Cardiac fibroblast (primary cell): ENCODE results near the gene CTRB2.
"Not testable (repeated sequence)": the region's sequence is repeated elsewhere in the genome, so short reads cannot be mapped to it uniquely, and the experiment has no call there.

Experiments
- DNase-seq, 2 donors: peaks; one replicate each; pipeline versions ENCODE4 v3.0.0 to v3.0.0-alpha.2; 2010; ENCODE audit warnings: low read depth in 2 of 2
- H3K4me3 ChIP-seq, 2 donors: replicated peaks in 1 of 2; 1 replicate in 1 of 2; 2 replicates in 1 of 2; pipeline ENCODE4 v1.5.1; 2011; ENCODE audit warnings: low read depth in 2 of 2, low read length in 2 of 2, mild to moderate bottlenecking in 2 of 2, moderate library complexity in 1 of 2
- CTCF ChIP-seq: IDR thresholded peaks from one replicate; pipeline ENCODE4 v1.5.1; 2011; ENCODE audit warnings: low read depth, mild to moderate bottlenecking, low read length, inconsistent platforms

Gene CTRB2

DNA sequence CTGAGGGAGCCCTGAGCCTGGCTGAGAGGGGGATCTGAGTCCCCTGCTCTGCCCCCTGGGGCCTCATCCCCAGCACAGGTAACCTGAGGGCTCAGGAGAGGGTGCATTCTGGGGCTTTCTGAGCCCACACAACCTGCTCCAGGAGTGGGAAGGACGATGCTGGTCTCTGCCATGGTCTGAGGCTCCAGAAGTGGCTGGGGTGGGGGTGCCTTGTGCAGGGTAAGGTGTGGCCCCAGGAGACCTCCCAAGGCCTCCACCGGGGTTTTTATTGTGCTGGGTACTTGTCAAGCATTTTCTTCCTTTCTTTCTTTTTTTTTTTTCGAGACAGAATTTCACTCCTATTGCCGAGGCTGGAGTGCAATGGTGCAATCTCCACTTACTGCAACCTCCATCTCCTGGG, 12.1 kb upstream of the CTRB2 start:
- no peak for TF ChIP-seq CTCF
- no peak for DNase-seq
- H3K4me3 ChIP-seq: no peak overlapping the region

DNA sequence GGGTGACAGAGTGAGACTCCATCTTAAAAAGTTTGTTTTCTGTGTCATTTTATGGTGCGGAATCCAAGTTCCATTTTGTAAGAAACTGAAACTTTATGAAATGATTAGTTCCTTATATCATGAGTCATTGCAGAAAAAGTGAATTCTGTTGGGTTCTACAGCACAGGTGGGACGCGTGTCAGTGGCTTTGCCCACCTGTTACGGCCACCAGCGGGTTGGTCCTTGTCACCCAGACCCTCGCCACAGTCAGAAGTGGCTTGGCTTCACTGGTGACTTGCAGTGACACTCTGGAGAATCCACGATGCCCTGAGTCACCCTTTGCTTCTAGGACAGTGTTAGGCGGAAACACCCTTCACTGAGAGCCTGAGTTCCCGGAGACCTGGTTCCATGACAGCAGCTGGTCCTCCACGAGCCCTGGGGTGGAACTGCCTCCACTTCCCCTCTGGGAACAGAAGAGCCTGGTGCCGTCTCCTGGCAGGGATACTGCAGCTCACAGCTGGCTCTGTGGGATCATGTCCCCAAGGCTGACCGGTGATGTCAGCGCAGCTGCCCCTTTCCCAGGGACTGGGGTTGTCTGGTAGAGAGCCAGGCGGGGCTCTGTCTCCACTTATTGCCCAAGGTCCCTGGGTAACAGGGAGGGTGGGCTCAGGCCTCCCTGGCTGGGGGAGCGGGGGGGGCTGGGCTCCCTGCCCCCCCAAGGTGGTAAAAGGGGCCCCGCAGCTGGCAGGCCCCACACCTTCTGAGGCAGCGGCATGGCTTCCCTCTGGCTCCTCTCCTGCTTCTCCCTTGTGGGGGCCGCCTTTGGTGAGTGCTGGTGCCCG, 11.5 kb upstream of the CTRB2 start, which contains the start of gene CTRB1:
Gene CTRB1, plus strand, starts transcription at position 733 of the 821 bp plus-strand sequence. Its CDS starts 20 bp downstream, at position 753.
- TF ChIP-seq CTCF: no peak
- H3K4me3 ChIP-seq: no peak within 1 kb of the TSS
- no peak for DNase-seq

- DNase-seq: no peak
- H3K4me3 ChIP-seq: no peak overlapping the region
- no peak for TF ChIP-seq CTCF
Observed at GRCh38 chr16:75217389-75217851, 10.5 kb upstream of the CTRB2 start.

DNA sequence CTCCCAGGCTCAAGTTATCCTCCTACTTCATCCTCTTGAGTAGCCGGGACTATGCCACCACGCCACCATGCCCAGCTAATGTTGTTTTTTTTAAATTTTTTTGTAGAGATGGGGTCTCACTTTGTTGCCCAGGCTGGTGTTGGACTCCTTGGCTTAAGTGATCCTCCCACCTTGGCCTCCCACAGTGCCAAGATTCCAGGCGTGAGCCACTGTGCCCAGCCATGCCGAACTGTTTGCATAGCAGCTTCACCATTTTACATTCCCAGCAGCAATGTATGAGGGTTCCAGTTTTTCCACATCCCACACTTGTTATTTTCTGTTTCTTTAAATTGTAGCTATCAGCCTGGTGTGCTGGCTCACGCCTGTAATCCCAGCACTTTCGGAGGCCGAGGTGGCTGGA, 9.6 kb upstream of the CTRB2 start:
- H3K4me3 ChIP-seq: no peak overlapping the region
- TF ChIP-seq CTCF: no peak
- no peak for DNase-seq

- no peak overlapping the region for H3K4me3 ChIP-seq
- DNase-seq: no peak
- no peak for TF ChIP-seq CTCF
Observed at GRCh38 chr16:75216127-75216526, 9.2 kb upstream of the CTRB2 start.

DNA sequence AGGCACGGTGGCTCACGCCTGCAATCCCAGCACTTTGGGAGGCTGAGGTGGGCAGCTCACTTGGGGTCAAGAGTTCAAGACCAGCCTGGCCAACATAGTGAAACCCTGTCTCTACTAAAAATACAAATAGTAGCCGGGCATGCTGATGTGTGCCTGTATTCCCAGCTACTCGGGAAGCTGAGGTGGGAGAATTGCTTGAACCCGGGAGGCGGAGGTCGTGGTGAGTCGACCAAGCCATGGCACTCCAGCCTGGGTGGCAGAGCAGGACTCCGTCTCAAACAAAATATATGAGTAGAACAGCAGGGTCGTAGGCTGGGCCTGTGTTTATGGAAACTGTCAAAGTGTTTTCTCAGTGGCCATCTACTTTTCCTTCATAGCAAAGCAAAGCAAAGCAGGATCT, 4.3 kb upstream of the CTRB2 start:
- H3K4me3 ChIP-seq, DNase-seq: not testable (repeated sequence)

- no peak overlapping the region for H3K4me3 ChIP-seq
- DNase-seq: no peak
- TF ChIP-seq CTCF: no peak
Observed at GRCh38 chr16:75209944-75210343, 3.0 kb upstream of the CTRB2 start.

GRCh38 chr16:75209514-75209913, 2.6 kb upstream of the CTRB2 start:
- DNase-seq, H3K4me3 ChIP-seq: not testable (repeated sequence)
